Right renal pelvis (tissue), 4 donors: ENCODE data around the gene OPRL1. TPM values are rescaled to one million over a fixed set of nuclear protein-coding genes. Genes with fewer than 3 reads are reported as not detected.

Experiments used
- DNase-seq, 4 donors: peaks; one replicate each; pipeline ENCODE4 v3.0.0-alpha.2; 2013; ENCODE audit warnings: low read depth in 4 of 4, low spot score in 3 of 4, missing footprints in 1 of 4
- polyA plus RNA-seq, 4 donors: library from polyadenylated mRNA; unstranded; fragments of 120-200 nt; gene quantifications; one replicate each; pipeline ENCODE4 v1.2.1, GENCODE V29; 2013; ENCODE audit not compliant: insufficient read length in 4 of 4

Gene OPRL1
- polyA plus RNA-seq, 4 donors, result 0.80 to 1.3 (median 1.2) TPM

DNA sequence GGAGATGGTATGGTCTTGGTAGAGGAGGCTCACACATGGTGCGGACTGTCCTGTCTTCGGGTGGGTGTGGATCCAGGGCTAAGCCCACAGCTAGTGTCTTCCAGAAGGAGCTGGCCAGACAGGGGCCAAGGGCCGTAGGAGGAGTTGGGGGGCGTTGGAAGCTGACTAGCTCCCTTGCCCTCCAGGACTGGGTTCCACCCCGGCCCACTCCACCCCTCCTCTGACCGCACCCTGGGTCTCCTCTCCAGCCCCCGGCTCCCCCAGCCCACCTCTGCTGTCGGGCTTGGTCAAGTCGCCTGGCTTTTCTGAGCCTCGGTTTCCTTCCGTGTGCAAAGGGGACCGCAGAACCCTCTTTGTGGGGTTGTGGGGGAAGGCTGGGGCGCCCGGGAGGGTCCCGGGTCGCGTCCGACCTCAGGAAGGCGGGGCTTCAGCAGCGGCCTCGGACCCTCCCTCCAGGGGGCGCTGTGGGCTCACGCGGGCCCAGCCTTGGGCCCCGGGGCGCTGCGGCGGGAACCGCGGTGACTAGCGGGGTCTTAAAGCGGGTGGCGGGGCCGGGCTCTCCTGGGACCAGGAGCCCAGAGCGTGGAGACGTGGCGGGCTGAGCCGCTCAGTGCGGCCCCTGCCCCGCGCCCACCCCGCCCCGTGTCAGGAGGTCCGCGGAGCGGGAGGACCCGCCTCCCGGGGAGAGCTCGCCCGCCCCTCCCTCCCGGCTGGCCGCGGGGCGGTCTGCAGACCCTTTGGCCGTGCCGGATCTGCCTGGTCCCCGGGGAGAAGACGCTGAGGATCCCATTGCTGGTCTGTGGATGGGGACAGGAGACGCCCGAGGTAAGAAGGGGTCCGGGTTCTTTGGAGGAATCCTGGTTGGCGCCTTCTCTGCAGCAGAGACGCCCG, 22.1 kb downstream of the OPRL1 start:
- DNase-seq, result no peak

- DNase-seq, result no peak
Observed at GRCh38 chr20:64102647-64103354, 22.9 kb downstream of the OPRL1 start.

GRCh38 chr20:64103871-64104666, 24.2 kb downstream of the OPRL1 start:
- DNase-seq, result no peak

DNA sequence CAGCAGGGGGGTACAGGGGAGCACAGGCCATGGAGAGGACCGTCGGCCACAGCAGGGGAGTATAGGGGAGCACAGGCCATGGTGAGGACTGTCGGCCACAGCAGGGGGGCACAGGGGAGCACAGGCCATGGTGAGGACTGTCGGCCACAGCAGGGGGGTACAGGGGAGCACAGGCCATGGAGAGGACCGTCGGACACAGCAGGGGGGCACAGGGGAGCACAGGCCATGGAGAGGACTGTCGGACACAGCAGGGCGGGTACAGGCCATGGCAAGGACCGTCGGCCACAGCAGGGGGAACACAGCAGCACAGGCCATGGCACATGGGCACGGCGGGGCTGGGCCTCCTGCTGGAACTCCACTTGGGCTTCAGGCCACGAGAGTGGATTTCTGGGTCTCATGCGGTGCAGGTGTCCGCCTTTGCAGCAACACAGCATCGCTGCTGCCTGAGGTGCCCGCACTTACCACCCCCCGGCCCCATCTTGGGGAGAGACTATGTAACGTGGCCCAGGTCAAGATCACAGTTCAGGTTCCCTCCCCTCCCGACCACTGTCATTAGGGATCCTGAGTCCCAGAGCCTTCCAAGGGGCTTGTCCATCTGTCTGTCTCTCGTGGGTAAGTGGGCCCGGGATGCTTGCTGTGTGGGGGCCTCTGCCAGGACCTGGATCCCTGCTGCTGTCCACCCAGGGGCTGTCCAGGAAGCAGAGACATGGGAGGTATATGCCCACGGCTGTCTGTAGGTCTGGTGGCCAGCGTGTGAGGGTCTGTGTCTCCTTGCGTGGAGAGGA, 25.0 kb downstream of the OPRL1 start:
- DNase-seq, result no peak

DNA sequence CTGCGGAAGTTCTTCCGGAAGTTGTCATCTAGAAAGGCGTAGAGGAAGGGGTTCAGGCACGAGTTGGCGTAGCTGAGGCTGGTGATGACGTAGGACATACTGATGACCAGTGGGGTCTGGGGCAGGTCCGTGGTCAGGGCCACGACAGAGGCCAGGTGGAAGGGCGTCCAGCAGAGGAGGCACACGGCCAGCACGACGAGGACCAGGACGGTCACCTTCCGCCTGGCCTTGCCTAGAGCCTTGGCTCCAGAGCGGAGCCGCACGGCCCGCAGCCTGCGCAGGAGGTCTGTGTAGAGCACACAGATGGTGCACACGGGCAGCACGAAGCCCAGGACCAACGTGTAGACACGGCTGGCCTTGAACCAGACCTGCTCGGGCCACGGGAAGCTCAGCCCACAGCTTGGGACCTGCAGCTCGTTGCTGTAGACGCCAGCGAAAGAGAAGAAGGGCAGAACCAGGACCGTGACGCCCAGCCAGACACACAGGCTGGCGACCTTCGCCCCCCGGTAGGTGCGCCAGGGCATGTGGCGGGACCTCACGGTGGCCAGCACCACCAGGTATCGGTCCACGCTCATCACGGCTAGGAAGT, 26.1 kb downstream of the OPRL1 start:
- no peak for DNase-seq

- DNase-seq, result no peak
Observed at GRCh38 chr20:64106435-64106961, 26.6 kb downstream of the OPRL1 start.

DNA sequence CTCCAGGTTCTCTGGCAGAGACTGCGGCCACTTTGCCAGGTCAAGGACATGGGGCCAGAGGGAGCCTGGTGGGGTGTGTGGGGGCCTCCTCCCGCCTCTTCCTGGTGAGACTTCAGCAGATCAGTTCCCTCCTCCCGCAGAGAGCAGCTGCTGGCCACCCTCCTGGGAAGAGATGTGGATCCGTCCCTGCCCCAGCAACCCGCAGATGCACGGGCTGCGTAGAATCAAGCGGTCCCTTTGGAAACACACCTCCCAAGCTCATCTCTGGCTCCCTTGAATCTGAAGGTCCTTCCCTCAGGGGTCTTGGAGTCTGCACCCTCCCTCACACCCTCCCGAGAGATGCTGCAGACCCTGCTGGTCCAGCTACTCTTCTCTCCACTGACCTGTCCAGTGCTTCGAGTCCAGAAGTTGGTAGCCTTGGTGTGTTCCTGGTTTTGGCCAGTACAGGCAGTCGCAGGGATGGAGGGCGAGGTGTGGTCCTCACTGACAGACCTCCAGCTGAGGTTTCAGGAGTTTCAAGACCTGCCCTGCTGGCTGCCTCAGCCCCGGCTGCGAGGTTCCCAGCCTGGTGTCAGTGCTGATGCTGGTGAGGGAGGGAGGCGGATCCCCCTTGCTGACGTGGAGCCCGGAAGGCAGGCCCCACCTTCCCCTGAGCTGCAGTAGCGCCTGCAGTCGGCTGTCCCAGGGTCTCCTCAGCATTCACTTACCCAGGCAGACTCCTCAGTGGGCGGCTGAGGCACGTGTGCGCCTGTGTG, 27.3 kb downstream of the OPRL1 start, which contains the start of gene NPBWR2:
NPBWR2 (minus strand) TSS at position 585 of the 755 bp plus-strand sequence. CDS start 734 bp downstream, outside the sequence.
- no peak for DNase-seq

DNA sequence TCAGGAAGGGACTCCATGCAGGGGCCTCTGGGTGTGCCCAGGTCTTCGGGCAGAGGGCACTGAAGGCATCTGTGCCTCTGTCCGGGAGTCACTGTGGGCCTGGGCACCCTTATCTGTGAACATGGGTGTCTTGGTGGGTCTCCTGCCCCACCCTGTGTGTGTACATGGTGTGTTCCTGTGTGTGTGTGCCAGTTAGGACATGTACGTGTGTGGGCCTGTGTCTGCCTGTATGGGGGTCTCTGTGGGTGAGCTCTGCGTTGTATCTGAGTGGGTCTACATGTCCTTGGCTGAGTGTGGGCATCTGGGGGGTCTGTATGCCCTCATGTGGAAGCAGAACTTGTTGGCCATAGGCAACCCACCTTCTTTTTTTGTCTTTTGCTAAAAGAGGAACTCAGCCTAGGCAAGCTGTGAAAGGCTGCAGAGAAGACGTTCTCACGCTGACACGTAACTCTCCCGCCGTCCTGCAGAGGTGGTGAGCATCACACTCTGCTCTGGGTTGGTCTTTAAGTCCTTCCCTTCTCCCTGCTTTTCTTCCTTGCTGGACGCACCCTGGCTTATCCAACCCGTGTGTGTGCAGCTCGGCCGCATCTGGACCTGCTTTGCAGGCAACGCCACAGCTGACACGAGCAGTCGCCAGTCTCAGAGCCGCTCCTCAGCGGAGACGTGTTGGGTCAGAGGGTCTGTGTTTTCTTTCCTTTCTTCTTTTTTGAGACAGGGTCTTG, 28.0 kb downstream of the OPRL1 start:
- DNase-seq, result no peak

DNA sequence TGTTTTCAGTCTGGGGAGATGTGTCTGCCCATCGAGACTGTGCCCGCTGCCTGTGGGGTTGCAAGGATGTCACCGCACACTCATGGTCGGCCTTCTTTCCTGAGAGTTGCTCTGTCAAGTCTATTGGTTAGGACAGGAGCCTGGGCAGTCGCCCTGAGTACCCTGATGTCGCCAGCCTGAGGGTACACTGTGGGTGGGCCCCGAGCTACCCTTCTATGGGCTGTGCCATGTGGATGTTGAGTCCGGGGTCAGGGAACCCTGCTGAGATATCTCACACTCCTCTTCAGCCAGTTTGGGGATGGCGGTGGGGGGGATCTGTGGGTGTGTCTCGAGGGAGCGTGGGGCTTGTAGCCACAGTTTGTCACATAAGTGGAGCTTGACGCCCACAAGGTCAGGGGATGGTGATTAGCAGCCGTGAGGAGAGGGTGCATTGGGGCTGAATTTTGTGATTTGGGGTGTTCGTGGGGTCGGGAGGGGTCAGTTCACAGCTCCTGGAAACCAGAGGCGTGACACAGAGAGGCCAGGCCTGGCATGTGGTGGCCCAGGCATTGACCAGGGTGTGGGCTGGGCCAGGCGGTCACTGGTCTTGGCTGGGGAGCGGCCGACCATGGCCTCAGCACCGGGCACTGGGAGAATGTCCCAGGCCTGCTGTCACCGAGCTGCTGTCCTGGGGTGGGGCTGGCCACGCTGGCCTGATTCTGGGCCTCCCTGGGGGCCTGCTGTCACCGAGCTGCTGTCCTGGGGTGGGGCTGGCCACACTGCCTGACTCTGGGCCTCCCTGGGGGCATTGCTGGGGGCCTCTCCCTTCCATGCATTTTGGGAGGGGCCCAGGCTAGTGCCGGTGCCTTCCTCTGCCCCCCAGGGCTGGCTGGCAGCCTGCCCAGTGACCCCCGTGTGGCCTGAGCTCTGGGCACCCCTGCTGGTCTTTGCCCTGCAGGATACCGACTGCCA, 29.1 kb downstream of the OPRL1 start:
- DNase-seq, result no peak

DNA sequence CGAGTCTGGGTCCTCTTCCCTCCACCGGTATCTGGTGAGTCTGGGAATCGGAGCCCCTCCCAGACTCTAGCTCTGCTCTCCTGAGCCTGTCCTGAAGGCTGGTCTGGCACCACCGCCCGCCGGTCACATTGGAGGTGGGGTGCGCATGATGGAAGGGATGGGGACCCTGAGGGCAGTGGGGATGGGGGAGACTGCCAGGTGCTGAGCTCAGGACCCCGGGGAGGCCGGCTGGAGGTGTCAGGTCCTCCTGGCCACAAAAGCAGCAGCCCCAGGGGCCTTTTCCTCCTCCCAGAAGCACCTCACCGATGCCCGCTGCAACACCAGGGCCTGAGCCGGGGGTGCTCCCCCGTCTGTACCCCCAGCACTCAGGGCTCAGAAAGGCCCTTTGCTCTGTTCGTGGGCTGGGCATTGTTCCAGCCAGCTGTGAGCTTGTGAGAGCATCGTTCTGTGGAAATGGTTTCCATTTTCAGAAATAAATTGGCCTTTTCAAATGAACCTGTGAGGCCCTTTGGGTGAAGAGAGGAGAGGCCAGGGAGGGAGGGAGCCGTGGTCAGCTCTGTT, 30.0 kb downstream of the OPRL1 start:
- DNase-seq, result no peak

DNA sequence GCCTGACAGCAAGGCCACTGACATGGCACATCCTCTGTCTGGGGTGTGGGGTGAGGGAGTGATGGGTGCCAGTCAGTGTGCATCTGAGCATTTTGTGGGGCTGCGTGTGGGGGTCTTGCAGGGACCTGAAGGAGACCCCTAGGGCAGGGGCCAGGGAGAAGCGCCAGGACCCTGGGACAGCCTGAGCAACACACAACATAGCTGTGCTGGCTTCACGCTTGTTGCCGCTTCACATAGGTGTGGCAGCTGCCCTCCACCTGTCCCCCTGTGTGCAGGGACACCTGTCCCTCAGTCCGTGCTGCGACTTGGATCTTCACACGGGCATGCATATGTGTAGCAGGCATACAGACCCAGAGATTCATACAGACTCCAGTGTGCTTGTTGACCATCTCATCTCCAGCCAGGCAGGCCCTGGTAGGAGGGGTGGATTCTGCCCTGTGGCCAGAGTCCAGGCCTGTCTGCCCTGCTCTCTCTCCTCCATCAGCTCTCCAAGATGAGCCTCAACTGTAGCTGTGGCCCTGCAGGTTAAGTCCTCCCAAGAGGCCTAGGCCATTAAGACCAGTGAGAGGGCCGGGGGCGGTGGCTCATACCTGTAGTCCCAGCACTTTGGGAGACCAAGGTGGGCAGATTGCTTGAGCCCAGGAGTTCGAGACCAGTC, 30.7 kb downstream of the OPRL1 start:
- no peak for DNase-seq

DNA sequence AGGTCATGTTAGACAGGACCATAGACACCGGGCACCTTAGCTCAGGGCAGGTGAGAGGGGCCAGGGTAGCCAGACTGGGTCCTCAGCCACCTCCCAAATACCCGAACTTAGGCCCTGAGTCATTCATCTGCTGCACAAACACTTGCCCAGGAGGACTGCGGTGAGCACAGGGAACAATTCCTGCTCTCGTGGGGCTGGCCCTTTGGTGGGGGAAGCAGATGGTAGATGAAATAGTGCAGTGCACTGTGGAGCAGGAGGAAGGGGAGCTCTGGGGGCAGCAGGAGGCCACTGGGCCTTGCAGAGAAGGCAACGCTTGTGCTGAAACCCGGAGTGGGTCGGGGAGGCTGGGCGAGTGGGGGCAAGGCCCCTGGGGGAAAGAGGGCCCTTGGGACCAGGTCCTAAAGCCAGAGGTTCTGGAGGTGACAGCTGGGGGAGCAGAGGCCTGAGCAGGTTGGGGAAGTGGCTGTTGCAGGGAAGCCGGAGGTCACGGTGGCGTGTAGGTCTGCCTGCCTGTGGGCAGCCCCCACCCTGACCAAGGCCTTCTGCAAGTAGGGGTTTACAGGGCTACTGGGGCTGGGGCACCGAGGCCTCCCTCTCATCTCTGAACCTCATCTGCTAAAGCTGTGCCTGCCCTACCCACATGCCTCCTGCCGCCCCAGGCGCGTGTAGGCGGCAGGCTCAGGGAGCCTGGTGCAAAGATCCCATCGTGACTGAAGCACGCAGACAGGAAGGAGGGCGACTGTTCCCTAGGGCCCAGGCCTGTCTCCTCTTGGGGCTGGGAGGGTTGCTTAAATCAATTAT, 32.2 kb downstream of the OPRL1 start:
- DNase-seq, result no peak

DNA sequence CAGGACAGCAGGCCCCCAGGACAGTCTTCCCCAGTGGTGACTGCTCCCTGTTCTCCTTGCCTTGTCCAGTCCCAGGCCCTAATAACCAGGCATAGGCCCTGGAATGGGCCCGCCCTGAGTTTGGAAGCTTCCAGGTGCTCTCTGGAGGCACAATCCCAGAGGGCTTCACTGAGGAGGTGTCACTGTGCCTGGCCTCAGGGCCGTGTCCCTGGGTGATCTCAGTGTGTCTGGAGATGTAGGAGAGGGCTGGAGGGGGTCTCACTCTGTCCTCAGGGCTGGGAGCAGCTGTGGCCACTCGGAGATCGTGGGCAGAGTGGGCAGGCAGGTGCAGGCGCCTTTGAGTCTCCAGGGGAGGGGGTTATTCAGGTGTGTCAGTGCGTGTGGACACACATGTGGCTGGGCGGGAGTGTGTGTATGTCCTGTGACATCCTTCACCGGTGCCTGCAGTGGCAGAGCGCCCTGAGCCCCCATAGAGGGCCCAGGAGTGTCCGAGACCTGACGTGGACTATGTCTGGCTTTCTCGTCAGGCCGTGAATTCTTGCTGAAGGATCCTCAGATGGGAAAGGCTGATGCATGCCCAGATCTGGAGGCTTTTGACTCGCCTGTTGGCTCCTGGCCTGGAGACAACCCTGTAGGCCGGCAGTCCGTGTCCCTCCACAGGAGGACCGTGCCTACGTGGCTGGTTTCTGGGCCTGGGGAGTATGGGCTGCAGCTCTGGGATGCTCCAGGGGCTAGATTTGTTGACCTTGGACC, 33.0 kb downstream of the OPRL1 start:
- DNase-seq, result no peak

DNA sequence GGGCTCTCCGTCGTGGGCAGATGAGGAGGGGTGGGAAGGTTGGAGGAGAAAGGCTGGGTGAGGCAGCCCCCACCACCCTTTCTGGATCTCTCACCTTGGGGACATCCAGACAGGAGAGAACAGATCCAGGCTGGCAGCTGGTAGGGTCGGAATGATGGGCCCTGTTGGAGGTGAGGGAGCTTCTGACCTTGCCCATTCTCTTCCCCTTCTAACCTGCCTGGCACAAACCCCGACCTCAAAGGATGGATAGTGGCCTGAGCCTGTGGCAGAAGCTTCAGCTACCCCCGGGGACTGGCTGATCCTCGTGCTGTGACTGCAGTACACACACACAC, 33.5 kb downstream of the OPRL1 start:
- DNase-seq, result no peak
